H9 (cell line): ENCODE data around the gene ZNF423. TPM values are rescaled to one million over a fixed set of nuclear protein-coding genes. Genes with fewer than 3 reads are reported as not detected.

Source experiments
- DNase-seq: peaks from one replicate; pipeline ENCODE4 v3.0.0-alpha.2; 2017
- H2AFZ ChIP-seq: one replicate; pipeline ENCODE4 v1.6.1; 2013; ENCODE audit warnings: mild to moderate bottlenecking, low read length, control low read depth, moderate library complexity
- H2AK5ac ChIP-seq: 2 replicates; pipeline ENCODE4 v1.6.1; 2013; ENCODE audit warnings: low read length, control low read depth, mixed read lengths; ENCODE audit not compliant: insufficient read length
- H2BK120ac ChIP-seq: one replicate; pipeline ENCODE4 v1.6.1; 2013; ENCODE audit warnings: low read depth, mild to moderate bottlenecking, low read length, control low read depth, inconsistent platforms; ENCODE audit not compliant: poor library complexity, severe bottlenecking
- H2BK12ac ChIP-seq: 2 replicates; pipeline ENCODE4 v1.6.1; 2013; ENCODE audit warnings: low read length, control low read depth, mixed read lengths, low read depth; ENCODE audit not compliant: insufficient read length
- H2BK15ac ChIP-seq: 2 replicates; pipeline ENCODE4 v1.6.1; 2013; ENCODE audit warnings: low read depth, low read length, control low read depth
- H2BK20ac ChIP-seq: one replicate; pipeline ENCODE4 v1.6.1; 2013; ENCODE audit warnings: low read depth, mild to moderate bottlenecking, low read length, control low read depth, inconsistent platforms; ENCODE audit not compliant: poor library complexity, severe bottlenecking
- H2BK5ac ChIP-seq: 2 replicates; pipeline ENCODE4 v1.6.1; 2013; ENCODE audit warnings: low read length, control low read depth, mixed read lengths; ENCODE audit not compliant: insufficient read length
- H3K14ac ChIP-seq: 2 replicates; pipeline ENCODE4 v1.6.1; 2013; ENCODE audit warnings: low read length, control low read depth; ENCODE audit not compliant: insufficient read depth
- H3K18ac ChIP-seq: 2 replicates; pipeline ENCODE4 v1.6.1; 2013; ENCODE audit warnings: low read depth, mild to moderate bottlenecking, mixed read lengths, low read length, control low read depth; ENCODE audit not compliant: insufficient read length
- H3K23ac ChIP-seq: 2 replicates; pipeline ENCODE4 v1.6.1; 2013; ENCODE audit warnings: low read length, control low read depth, mixed read lengths, low read depth; ENCODE audit not compliant: insufficient read length
- H3K23me2 ChIP-seq: 2 replicates; pipeline ENCODE4 v1.6.1; 2013; ENCODE audit warnings: low read depth, mild to moderate bottlenecking, mixed read lengths, low read length, control low read depth; ENCODE audit not compliant: insufficient read length, poor library complexity, severe bottlenecking
- H3K27ac ChIP-seq: 2 replicates; pipeline ENCODE4 v1.5.1; 2013; ENCODE audit warnings: low read length, control low read depth, mixed read lengths, low read depth; ENCODE audit not compliant: insufficient read length
- H3K27me3 ChIP-seq: 2 replicates; pipeline ENCODE4 v1.6.1; 2013; ENCODE audit warnings: low read length, control low read depth, inconsistent platforms; ENCODE audit not compliant: insufficient read depth
- H3K4ac ChIP-seq: 2 replicates; pipeline ENCODE4 v1.6.1; 2013; ENCODE audit warnings: low read depth, mild to moderate bottlenecking, control low read depth, inconsistent platforms, low read length, moderate library complexity
- H3K4me1 ChIP-seq: 2 replicates; pipeline ENCODE4 v1.6.1; 2013; ENCODE audit warnings: low read length, control low read depth, inconsistent platforms; ENCODE audit not compliant: insufficient read depth
- H3K4me2 ChIP-seq: 2 replicates; pipeline ENCODE4 v1.6.1; 2013; ENCODE audit warnings: low read length, control low read depth, mixed read lengths; ENCODE audit not compliant: insufficient read length, insufficient read depth
- H3K56ac ChIP-seq: 2 replicates; pipeline ENCODE4 v1.6.1; 2013; ENCODE audit warnings: low read depth, mild to moderate bottlenecking, mixed read lengths, low read length, control low read depth; ENCODE audit not compliant: insufficient read length
- H3K79me1 ChIP-seq: 2 replicates; pipeline ENCODE4 v1.6.1; 2013; ENCODE audit warnings: low read depth, mild to moderate bottlenecking, moderate library complexity, low read length, control low read depth, inconsistent platforms; ENCODE audit not compliant: insufficient read depth, poor library complexity, severe bottlenecking
- H3K79me2 ChIP-seq: 2 replicates; pipeline ENCODE4 v1.6.1; 2013; ENCODE audit warnings: low read length, control low read depth, inconsistent platforms; ENCODE audit not compliant: insufficient read depth
- H3K9ac ChIP-seq: 2 replicates; pipeline ENCODE4 v1.6.1; 2013; ENCODE audit warnings: low read length, control low read depth, mixed read lengths; ENCODE audit not compliant: insufficient read length; ENCODE audit errors: extremely low read depth
- H3K9me3 ChIP-seq: one replicate; pipeline ENCODE4 v1.6.1; 2013; ENCODE audit warnings: low read depth, low read length, inconsistent platforms; ENCODE audit not compliant: control insufficient read depth
- H3T11ph ChIP-seq: one replicate; pipeline ENCODE4 v1.6.1; 2013; ENCODE audit warnings: mild to moderate bottlenecking, low read length, control low read depth, inconsistent platforms
- H4K20me1 ChIP-seq: one replicate; pipeline ENCODE4 v1.6.1; 2013; ENCODE audit not compliant: control insufficient read depth, insufficient read length, insufficient read depth
- H4K5ac ChIP-seq: 2 replicates; pipeline ENCODE4 v1.6.1; 2013; ENCODE audit warnings: low read depth, mild to moderate bottlenecking, mixed read lengths, low read length, control low read depth; ENCODE audit not compliant: insufficient read length
- H4K8ac ChIP-seq: replicated peaks from 2 replicates; pipeline ENCODE4 v1.6.1; 2013; ENCODE audit warnings: low read length, control low read depth, mixed read lengths, low read depth; ENCODE audit not compliant: insufficient read length
- H4K91ac ChIP-seq: 2 replicates; pipeline ENCODE4 v1.6.1; 2013; ENCODE audit warnings: low read depth, mild to moderate bottlenecking, moderate library complexity, mixed read lengths, low read length, control low read depth; ENCODE audit not compliant: insufficient read length
- H3K27ac Mint-ChIP-seq, 3 experiments: 2 replicates in 2 of 3; 3 replicates in 1 of 3; pipeline ENCODE4 v1.8.0; 2020 to 2021; ENCODE audit warnings: mixed read lengths in 3 of 3, mild to moderate bottlenecking in 1 of 3, moderate library complexity in 1 of 3
- H3K27me3 Mint-ChIP-seq: 2 replicates; pipeline ENCODE4 v1.8.0; 2021; ENCODE audit warnings: low read depth, mild to moderate bottlenecking, moderate library complexity, mixed read lengths
- H3K36me3 Mint-ChIP-seq, 3 experiments: 2 replicates in 2 of 3; 3 replicates in 1 of 3; pipeline ENCODE4 v1.8.0; 2020 to 2021; ENCODE audit warnings: low read depth in 3 of 3, mixed read lengths in 3 of 3; ENCODE audit not compliant: insufficient read depth in 1 of 3
- H3K4me1 Mint-ChIP-seq, 2 experiments: 2 replicates each; pipeline ENCODE4 v1.8.0; 2020; ENCODE audit warnings: mixed read lengths in 2 of 2
- H3K4me3 Mint-ChIP-seq, 2 experiments: 2 replicates in 1 of 2; 3 replicates in 1 of 2; pipeline ENCODE4 v1.8.0; 2020 to 2021; ENCODE audit warnings: mild to moderate bottlenecking in 2 of 2, mixed read lengths in 2 of 2, moderate library complexity in 1 of 2
- H3K9me3 Mint-ChIP-seq, 2 experiments: 2 replicates in 1 of 2; 3 replicates in 1 of 2; pipeline ENCODE4 v1.8.0; 2020; ENCODE audit warnings: mild to moderate bottlenecking in 2 of 2, mixed read lengths in 2 of 2, moderate library complexity in 1 of 2
- CTCF ChIP-seq: fragments of 200-600 bp; sonication (generic); conservative IDR thresholded peaks from 3 replicates; pipeline ENCODE4 v1.8.0; 2021; ENCODE audit warnings: antibody characterized with exemption, mild to moderate bottlenecking
- WGBS: extraction: QIAGEN DNeasy Blood & Tissue Kit; methylation state at CpG from one replicate; pipeline ENCODE4 v1.1.7; 2013; ENCODE audit warnings: missing lambda C conversion rate, low lambda C conversion rate, mixed read lengths; ENCODE audit not compliant: insufficient read length; ENCODE audit errors: extremely low coverage; 5-methylcytosine and 5-hydroxymethylcytosine counted together
- total RNA-seq: library from RNA; stranded (reverse); gene quantifications from 2 replicates; pipeline ENCODE4 v1.2.1, GENCODE V29; 2021

The ZNF423 gene
- total RNA-seq, 1 experiment from 2014 or later: 51.5 TPM

- WGBS: no CpG with 5 or more reads among the region's 33 CpGs
- Histone ChIP-seq H3K79me1 (peaks cover 4% of the 10 kb centered on the region), H3K27me3 (no peaks in the 10 kb centered on the region), H2AFZ (no peak overlapping the region), H4K5ac (no peak overlapping the region), H3K4me1 (peaks cover 4% of the 10 kb centered on the region; the same call in 1 of the 2 replicates), H3K18ac (peak overlapping the region; percentile 27), H3K9ac (peak overlapping the region; percentile 53), H3K23me2 (peaks cover 23% of the 10 kb centered on the region), H3K56ac (no peak overlapping the region), H3K23ac (no peak overlapping the region), H3K27ac (no peak overlapping the region), H2BK120ac (no peak overlapping the region), H4K8ac (no peak overlapping the region), H4K91ac (no peak overlapping the region), H3K4ac (no peak overlapping the region), H2AK5ac (no peak overlapping the region), H4K20me1 (no peaks in the 10 kb centered on the region), H3K9me3 (no peaks in the 10 kb centered on the region), H2BK12ac (no peak overlapping the region), H3K79me2 (peaks cover 35% of the 10 kb centered on the region; the same call in 1 of the 2 replicates), H3K14ac (peak overlapping the region; percentile 77), H2BK15ac (no peak overlapping the region), H3T11ph (no peak overlapping the region), H2BK5ac (no peak overlapping the region), H2BK20ac (no peak overlapping the region), H3K4me2 (peak overlapping the region; percentile 23)
- Mint-ChIP-seq H3K27ac (peak overlapping the region; percentile 51 to 95 (median 92); a peak in 6 of 7 replicates), H3K36me3 (peaks cover 0 to 12% (median 0%) of the 10 kb centered on the region in 3 experiments; a peak in 2 of 7 replicates), H3K9me3 (no peaks in the 10 kb centered on the region), H3K4me3 (peak overlapping the region; percentile 80 to 88), H3K27me3 (peaks cover 11% of the 10 kb centered on the region), H3K4me1 (peaks cover 52 to 55% of the 10 kb centered on the region in 2 experiments)
- TF ChIP-seq CTCF: no peak
- DNase-seq: no peak
These were observed 1.6 kb downstream of the ZNF423 start for GRCh38 chr16:49854188-49854795.
